HG03108 (cell line): ENCODE measurements around the gene APH1A.
"Not testable (repeated sequence)": the region's sequence is repeated elsewhere in the genome, so short reads cannot be mapped to it uniquely, and the experiment has no call there.

Experiments used
- ATAC-seq: cut with Tn5 transposase; IDR thresholded peaks from one replicate; pipeline ENCODE4 v1.9.1; 2021; ENCODE audit warnings: moderate library complexity; ENCODE audit not compliant: unreplicated experiment

The APH1A gene

GRCh38 chr1:150269451-150269850, 635 bp upstream of the APH1A start:
- ATAC-seq = no peak

GRCh38 chr1:150268340-150268704, 494 bp downstream of the APH1A start:
- no peak for ATAC-seq

GRCh38 chr1:150267896-150268295, 920 bp downstream of the APH1A start:
- ATAC-seq = no peak

GRCh38 chr1:150263549-150263948, 5.3 kb downstream of the APH1A start:
- no peak for ATAC-seq

GRCh38 chr1:150262388-150263320, 6.2 kb downstream of the APH1A start:
- ATAC-seq = no peak

- no peak for ATAC-seq
Measured at GRCh38 chr1:150261367-150261766, 7.4 kb downstream of the APH1A start.

GRCh38 chr1:150259758-150260669, 8.8 kb downstream of the APH1A start:
- ATAC-seq = no peak

GRCh38 chr1:150259217-150259616, 9.6 kb downstream of the APH1A start:
- no peak for ATAC-seq

- ATAC-seq = no peak
Measured at GRCh38 chr1:150257624-150258585, 10.9 kb downstream of the APH1A start, which contains the start of gene CA14. TSS of gene CA14 (plus strand) at chr1:150257774. CDS start at chr1:150258129, 355 bp downstream.

GRCh38 chr1:150256554-150257341, 12.1 kb downstream of the APH1A start:
- ATAC-seq = no peak

- peak; percentile 10 for ATAC-seq
Measured at GRCh38 chr1:150256198-150256553, 12.6 kb downstream of the APH1A start.

- ATAC-seq = no peak
Measured at GRCh38 chr1:150249936-150250335, 18.9 kb downstream of the APH1A start.

- ATAC-seq = no peak
Measured at GRCh38 chr1:150243003-150243402, 25.8 kb downstream of the APH1A start.

GRCh38 chr1:150237746-150238145, 31.1 kb downstream of the APH1A start:
- ATAC-seq = no peak

- ATAC-seq = not testable (repeated sequence)
Measured at GRCh38 chr1:150237176-150237575, 31.6 kb downstream of the APH1A start.

- ATAC-seq = no peak
Measured at GRCh38 chr1:150236614-150237100, 32.2 kb downstream of the APH1A start.

GRCh38 chr1:150235852-150236613, 32.8 kb downstream of the APH1A start, which contains the start of gene ANP32E:
TSS of gene ANP32E (minus strand) at chr1:150236112. CDS start at chr1:150235786, 326 bp downstream.
- peak; percentile 73 for ATAC-seq

GRCh38 chr1:150235294-150235851, 33.4 kb downstream of the APH1A start:
- ATAC-seq = no peak
